ENCODE results near the gene LRCH1. TPM values are rescaled to one million over a fixed set of nuclear protein-coding genes. Genes with fewer than 3 reads are reported as not detected.

Gene LRCH1
- polyA plus RNA-seq (9.6 to 16.2 TPM (median 11.1 TPM) in 3 replicates), polyA minus RNA-seq (9.3 to 24.7 TPM (median 12.1 TPM) in 3 replicates)
- polyA plus RNA-seq (2011; ENCODE audit: low read depth): 15.5 TPM
- polyA plus RNA-seq (2011; cell fraction: cytosol; rRNA removed): 8.0 and 11.4 TPM in 2 replicates
- 13.5 and 16.0 TPM in 2 replicates for polyA plus RNA-seq (2011; cell fraction: nucleus; rRNA removed)
- 8.5 and 8.9 TPM in 2 replicates for polyA plus RNA-seq (2012; ENCODE audit: low replicate concordance)
- 9.8 TPM for polyA minus RNA-seq (2011; cell fraction: cytosol; rRNA and poly(A)+ RNA removed)
- 19.8 and 36.8 TPM in 2 replicates for polyA minus RNA-seq (2011; cell fraction: nucleus; rRNA and poly(A)+ RNA removed)

DNA sequence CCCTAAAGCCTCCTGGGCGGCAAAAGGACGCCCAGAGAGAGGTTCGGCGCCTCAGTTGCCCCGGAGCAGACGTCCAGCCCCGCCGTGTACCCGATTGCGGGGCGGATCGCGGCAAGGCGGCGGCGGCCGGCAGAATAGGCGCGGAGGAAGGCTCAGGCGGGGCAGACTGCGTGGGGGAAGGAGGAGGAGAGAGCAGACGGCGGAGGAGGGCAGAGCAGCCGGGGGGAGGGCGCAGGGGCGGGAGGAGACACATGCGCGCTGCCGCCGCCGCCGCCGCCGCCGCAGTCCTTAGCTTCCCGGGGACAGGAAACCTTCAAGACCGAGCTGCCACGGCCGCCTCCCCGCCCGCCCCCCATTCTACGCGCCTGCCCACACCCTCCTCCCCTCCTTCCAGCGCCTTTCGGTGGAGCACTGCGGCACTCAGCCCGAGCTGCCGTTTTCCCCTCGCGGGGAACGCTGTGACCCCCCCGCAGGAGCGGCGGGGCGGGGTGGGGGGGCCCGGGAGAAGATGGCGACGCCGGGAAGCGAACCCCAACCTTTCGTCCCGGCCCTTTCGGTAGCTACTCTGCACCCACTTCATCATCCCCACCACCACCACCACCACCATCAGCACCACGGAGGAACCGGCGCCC lies at the start of gene LRCH1:
Gene LRCH1 (plus strand): TSS at position 282 of the 632 bp plus-strand sequence. CDS start 227 bp downstream, at position 509.
- peak within 1 kb of the TSS; percentile 92 for H2AFZ ChIP-seq (ENCODE audit: control insufficient read depth, low read length)
- peaks cover 4% of the 10 kb centered on the region for H4K20me1 ChIP-seq (ENCODE audit: control insufficient read depth, extremely low read depth, insufficient read depth, low read length)
- H3K27ac ChIP-seq (ENCODE audit: control insufficient read depth, insufficient read depth, low read length): peak within 1 kb of the TSS; percentile 92
- peak within 1 kb of the TSS; percentile 97 for H3K4me2 ChIP-seq (ENCODE audit: control insufficient read depth, extremely low read depth, insufficient read depth, low read depth, low read length)
- H3K36me3 ChIP-seq (ENCODE audit: control insufficient read depth in 2 of 2, extremely low read depth in 1 of 2, insufficient read depth in 2 of 2, low read length in 2 of 2): no peaks in the 10 kb centered on the region
- no peak for DNase-seq (ENCODE audit: low read depth, low spot score)
- no peaks in the 10 kb centered on the region for H3K9me3 ChIP-seq (ENCODE audit: control insufficient read depth, low read depth, low read length)
- no peak for TF ChIP-seq EZH2 (IDR thresholded peaks at IDR 0.05; ENCODE audit: low read length)
- TF ChIP-seq, protein P1, sequence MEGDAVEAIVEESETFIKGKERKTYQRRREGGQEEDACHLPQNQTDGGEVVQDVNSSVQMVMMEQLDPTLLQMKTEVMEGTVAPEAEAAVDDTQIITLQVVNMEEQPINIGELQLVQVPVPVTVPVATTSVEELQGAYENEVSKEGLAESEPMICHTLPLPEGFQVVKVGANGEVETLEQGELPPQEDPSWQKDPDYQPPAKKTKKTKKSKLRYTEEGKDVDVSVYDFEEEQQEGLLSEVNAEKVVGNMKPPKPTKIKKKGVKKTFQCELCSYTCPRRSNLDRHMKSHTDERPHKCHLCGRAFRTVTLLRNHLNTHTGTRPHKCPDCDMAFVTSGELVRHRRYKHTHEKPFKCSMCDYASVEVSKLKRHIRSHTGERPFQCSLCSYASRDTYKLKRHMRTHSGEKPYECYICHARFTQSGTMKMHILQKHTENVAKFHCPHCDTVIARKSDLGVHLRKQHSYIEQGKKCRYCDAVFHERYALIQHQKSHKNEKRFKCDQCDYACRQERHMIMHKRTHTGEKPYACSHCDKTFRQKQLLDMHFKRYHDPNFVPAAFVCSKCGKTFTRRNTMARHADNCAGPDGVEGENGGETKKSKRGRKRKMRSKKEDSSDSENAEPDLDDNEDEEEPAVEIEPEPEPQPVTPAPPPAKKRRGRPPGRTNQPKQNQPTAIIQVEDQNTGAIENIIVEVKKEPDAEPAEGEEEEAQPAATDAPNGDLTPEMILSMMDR (optimal IDR thresholded peaks at IDR 0.05 in 1 of 3, IDR thresholded peaks at IDR 0.05 in 1 of 3, conservative IDR thresholded peaks at IDR 0.05 in 1 of 3; ENCODE audit: extremely low read depth in 1 of 3, insufficient read depth in 2 of 3, low read length in 3 of 3): no peak
- no peaks in the 10 kb centered on the region for H3K9me1 ChIP-seq (ENCODE audit: control insufficient read depth, extremely low read depth, insufficient read depth, low read length)
- peak within 1 kb of the TSS; percentile 79 to 99 (median 93) for H3K4me3 ChIP-seq (ENCODE audit: control insufficient read depth in 2 of 3, extremely low read depth in 1 of 3, insufficient read depth in 2 of 3, low read depth in 1 of 3, low read length in 3 of 3)
- dilution Hi-C loops (cut with MboI; ENCODE audit: extremely low pct_ligation_motif_present, low sequenced_read_pairs): no loop called here
- FAIRE-seq: no peak
- H3K4me1 ChIP-seq (ENCODE audit: control insufficient read depth, extremely low read depth, insufficient read depth, low read length): peaks cover 23% of the 10 kb centered on the region
- no peaks in the 10 kb centered on the region for H3K27me3 ChIP-seq (ENCODE audit: control insufficient read depth, extremely low read depth, insufficient read depth, low read length)
- peak within 1 kb of the TSS; percentile 93 for H3K9ac ChIP-seq (ENCODE audit: control insufficient read depth, extremely low read depth, insufficient read depth, low read length)
- peaks cover 47% of the 10 kb centered on the region for H3K79me2 ChIP-seq (ENCODE audit: control insufficient read depth, insufficient read depth, low read length)

DNA sequence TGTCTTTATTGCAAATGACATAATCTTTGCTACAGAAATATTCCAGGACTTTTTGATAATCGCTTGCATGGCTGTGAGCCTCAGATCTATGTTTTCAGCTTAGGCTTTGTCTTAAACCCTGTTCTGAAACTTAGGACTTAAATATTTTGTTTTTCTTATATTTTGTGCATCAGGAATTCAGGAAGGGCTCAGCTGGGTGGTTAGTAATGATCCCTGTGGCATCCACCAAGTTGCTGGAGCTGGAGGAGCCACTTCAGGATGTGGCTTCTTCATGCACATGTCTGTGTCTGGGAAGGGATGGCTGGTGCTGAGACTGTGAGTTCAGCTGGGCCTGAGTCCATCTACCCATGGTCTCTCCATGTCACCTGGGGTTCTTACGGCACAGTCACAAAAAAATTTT lies 48.9 kb upstream of the LRCH1 start:
- no peak overlapping the region for H3K9ac ChIP-seq (ENCODE audit: control insufficient read depth, extremely low read depth, insufficient read depth, low read length)
- no peaks in the 10 kb centered on the region for H3K79me2 ChIP-seq (ENCODE audit: control insufficient read depth, insufficient read depth, low read length)
- H4K20me1 ChIP-seq (ENCODE audit: control insufficient read depth, extremely low read depth, insufficient read depth, low read length): no peaks in the 10 kb centered on the region
- H3K4me2 ChIP-seq (ENCODE audit: control insufficient read depth, extremely low read depth, insufficient read depth, low read depth, low read length): no peak overlapping the region
- FAIRE-seq: no peak
- H3K9me1 ChIP-seq (ENCODE audit: control insufficient read depth, extremely low read depth, insufficient read depth, low read length): no peaks in the 10 kb centered on the region
- no peak overlapping the region for H2AFZ ChIP-seq (ENCODE audit: control insufficient read depth, low read length)
- H3K27me3 ChIP-seq (ENCODE audit: control insufficient read depth, extremely low read depth, insufficient read depth, low read length): no peaks in the 10 kb centered on the region
- H3K4me1 ChIP-seq (ENCODE audit: control insufficient read depth, extremely low read depth, insufficient read depth, low read length): no peaks in the 10 kb centered on the region
- TF ChIP-seq, protein P1 (optimal IDR thresholded peaks at IDR 0.05 in 1 of 3, IDR thresholded peaks at IDR 0.05 in 1 of 3, conservative IDR thresholded peaks at IDR 0.05 in 1 of 3; ENCODE audit: extremely low read depth in 1 of 3, insufficient read depth in 2 of 3, low read length in 3 of 3): no peak
- no peak for TF ChIP-seq EZH2 (IDR thresholded peaks at IDR 0.05; ENCODE audit: low read length)
- H3K4me3 ChIP-seq (ENCODE audit: control insufficient read depth in 2 of 3, extremely low read depth in 1 of 3, insufficient read depth in 2 of 3, low read depth in 1 of 3, low read length in 3 of 3): no peak overlapping the region
- no peak overlapping the region for H3K27ac ChIP-seq (ENCODE audit: control insufficient read depth, insufficient read depth, low read length)
- H3K36me3 ChIP-seq (ENCODE audit: control insufficient read depth in 2 of 2, extremely low read depth in 1 of 2, insufficient read depth in 2 of 2, low read length in 2 of 2): no peaks in the 10 kb centered on the region
- dilution Hi-C loops (cut with MboI; ENCODE audit: extremely low pct_ligation_motif_present, low sequenced_read_pairs): no loop called here
- H3K9me3 ChIP-seq (ENCODE audit: control insufficient read depth, low read depth, low read length): no peaks in the 10 kb centered on the region
- no peak for DNase-seq (ENCODE audit: low read depth, low spot score)
